DMS153 (cell line): ENCODE data around the gene KDM4C.

Experiments used
- DNase-seq: peaks from one replicate; lab custom pipeline; 2025; lab: John Stamatoyannopoulos, UW

The KDM4C gene

GRCh38 chr9:7143645-7144200, 385.9 kb downstream of the KDM4C start:
- DNase-seq: no peak

DNA sequence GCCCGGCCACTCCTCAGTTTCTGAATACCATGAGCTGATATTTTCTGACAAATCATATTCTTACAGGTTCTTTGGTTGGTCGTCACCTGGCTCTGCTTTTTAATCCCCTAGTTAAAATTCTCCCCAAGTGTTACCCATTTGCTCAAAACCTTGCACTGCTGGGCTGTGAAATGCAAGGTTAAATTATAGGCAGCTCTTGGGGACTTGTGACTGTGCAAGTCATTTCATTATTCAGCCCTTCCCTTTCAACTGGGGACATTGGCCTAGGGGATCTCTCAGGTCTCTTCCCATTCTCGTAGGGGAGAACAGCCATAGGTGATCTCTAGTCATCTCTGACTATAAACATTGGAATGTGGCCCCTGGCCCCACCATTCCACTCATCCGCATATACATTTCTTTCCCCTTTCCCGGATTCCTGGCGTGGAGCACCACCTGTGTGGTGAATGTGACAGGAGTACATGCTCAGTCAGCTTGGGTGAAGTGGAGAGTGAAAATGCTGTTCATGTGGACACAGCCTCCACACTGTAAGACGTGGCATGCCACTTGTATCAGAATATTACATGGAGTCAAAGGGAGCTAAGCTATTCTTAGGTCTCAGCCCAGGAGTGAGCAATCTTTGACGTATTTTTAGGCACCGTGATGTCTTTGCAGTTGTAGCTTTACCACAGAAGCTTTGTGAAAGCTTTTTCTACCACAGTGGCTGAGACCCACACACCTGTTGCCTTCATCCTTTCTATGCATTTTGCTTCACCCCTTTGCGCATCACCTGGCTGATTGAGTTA, 386.7 kb downstream of the KDM4C start:
- no peak for DNase-seq

DNA sequence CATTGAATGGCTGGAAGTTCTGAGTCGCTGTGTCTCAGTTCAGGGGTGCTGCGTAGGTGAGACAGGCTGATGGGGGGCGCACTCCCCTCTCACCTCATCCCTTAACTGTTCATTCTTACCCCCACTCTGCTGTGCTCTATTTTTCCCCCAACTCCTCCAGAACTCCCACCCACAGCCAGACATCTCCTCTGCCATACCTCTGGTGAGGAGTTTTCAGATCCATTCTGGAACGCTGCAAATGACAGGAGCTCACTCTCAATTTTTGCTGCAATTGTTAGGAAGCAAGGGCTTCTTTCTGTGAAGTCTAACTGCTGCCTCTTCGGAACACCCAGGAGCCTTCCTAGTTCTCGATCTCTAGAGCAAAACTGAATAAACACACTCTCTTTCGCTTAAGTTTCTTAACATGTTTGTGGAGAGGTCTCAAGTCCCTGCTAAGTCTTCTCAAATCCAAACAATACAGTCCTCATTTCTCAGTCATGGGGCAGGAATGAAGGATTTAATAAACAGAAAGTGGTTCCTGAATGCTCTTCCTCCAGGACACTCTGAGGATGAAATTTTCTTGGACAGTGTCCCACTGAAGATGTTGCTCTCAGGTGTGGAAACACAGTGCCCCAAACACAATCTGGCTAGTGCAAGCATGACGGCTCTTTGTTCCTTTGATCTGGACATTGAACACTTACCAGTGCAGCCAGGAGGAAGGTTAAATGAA, 387.7 kb downstream of the KDM4C start:
- DNase-seq: no peak

GRCh38 chr9:7146582-7146981, 388.8 kb downstream of the KDM4C start:
- DNase-seq: no peak

- no peak for DNase-seq
Observed at GRCh38 chr9:7147121-7148090, 389.6 kb downstream of the KDM4C start.

DNA sequence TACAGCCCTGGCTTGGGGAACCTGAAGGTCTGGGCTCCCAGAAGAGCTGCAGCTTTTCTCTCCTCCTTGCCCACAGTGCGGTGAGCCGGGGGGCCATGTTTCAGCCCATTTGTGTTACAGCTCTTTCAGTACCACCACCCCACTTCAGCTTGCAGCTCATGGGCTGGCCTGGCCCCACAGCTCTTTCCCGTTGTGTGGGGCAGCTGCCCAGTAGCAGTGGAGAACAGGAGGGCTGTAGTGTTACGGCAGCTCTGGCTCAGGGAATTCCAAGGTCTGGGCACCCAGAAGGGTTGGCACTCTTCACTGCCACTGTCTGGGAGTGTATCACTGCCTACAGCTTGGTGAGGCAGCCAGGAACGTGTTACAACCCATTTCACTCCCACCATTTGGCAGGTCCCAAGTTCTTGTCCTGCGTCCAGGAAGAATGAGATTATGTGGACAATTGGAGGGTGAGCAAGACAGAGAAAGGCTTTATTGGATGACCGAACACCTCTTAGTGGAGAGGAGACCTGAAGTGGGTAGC, 390.5 kb downstream of the KDM4C start:
- DNase-seq: no peak

DNA sequence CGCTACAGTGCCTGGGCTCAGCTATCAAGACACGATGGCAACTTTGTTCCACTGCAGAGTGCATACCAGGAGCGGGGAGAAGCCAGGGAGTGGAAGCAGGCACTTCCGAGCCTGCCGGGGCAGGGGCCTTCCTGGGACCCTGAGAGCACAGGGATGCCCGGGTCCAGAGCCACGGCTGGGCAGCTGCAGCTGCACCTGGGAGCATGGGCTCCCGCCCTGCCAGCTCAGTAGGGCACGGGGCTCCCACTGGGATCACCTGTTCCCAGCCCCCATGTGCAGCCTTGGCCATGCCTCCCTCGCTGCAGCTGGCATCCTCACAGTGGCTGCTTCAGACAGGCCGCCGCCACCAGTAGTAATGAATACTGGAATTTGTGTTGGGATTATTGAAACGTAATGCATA, 391.5 kb downstream of the KDM4C start:
- no peak for DNase-seq

DNA sequence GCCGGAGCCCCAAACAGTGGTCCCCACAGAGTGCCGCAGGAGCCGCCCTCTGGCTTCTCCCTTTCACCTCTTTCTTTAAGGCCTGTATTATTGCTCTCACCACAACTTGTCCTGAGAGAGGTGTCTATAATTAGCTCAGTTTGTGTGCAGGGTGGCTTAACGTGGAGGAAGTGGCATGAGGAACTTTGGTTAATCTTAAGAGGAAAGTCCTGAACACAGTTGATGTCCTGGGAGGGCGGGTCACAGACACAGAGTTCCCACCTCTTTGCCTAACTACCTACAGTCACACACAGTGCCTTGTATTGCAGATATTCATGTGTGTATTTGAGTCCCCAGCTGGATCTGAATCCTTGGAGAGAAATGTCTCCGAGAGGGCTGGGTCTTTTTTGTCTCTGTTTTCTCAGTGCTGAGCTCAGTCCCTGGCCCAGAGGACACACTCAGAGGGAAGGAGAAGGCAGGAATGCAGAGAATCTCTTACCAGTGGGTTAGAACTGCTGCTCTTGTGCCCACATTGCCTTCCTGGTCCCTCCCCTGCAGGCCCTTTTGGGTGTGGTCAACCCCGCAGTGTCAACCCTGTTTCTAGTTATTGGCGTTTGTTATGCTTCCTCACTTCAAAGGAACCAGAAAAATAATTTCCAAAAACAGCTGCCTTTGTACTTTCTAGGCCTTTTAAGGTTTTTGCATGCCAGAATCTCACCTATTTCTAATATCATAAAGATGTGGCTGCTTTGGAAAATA, 392.5 kb downstream of the KDM4C start:
- DNase-seq: no peak

DNA sequence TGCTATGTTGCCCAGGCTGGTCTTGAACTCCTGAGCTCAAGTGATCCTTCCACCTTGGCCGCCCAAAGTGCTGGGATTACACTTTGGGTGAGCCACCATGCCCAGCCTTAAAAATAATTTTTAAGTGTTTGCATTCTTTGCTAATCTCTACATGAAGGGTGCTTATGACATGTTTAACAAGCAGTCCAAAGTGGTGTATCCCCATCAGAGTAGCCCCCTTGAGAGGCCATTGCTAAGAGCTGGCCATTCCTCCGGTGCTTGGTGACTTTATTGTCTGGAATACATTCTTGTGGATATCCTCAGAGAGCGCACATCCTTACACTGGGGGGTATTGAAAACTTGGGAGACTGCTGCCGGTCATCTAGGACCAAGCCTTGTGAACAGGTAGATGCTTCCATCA, 395.4 kb downstream of the KDM4C start:
- DNase-seq: no peak

DNA sequence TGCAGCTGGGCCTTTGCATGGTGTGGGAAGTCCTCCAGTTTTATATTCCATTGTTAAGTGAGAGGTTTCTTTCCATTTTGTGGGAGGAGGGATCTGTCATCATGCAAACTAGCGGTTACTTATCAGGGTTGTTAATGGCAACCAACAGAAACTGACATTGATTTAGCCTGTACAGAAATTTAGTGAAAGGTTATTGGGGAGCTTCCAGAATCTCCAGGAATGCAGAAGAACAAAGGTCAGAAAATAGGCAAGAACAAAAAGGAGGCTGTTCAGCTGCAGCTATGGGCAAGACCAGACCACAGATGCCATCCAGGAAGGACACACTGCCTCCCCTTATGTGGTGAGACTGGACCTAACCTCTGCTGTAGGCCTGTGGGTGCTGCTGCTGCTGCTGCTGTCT, 395.8 kb downstream of the KDM4C start:
- no peak for DNase-seq

DNA sequence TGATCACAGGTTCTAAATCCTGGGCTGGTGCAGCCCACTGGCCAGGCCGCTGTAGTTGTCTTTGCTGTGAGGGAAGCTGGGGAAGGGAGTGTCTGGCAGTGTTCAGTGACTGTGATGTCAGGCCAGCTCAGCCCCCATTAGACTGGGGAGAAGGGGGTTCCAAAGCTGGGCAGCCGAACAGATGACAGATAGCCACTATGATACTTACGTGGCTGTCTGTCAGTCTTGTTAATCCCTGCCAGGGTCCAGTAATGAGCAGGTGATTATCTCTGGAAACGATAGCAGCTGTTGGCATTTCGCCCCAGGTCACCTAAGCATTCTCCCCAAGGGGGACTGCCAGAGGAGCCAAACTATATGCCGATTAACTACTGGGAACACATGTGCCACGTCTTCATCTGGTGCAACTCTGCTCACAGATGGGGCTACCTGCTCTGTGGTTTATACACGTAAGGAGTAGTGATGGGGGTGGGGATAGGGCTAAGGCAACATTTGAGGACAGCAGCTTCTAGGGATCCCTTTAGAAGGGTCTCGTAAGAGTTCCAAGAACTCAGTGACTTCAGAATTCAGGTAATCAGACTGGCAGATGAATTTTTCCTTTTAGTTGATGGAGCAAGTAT, 396.3 kb downstream of the KDM4C start:
- DNase-seq: no peak

GRCh38 chr9:7154650-7155049, 396.9 kb downstream of the KDM4C start:
- DNase-seq: no peak

GRCh38 chr9:7161469-7161868, 403.7 kb downstream of the KDM4C start:
- DNase-seq: no peak

DNA sequence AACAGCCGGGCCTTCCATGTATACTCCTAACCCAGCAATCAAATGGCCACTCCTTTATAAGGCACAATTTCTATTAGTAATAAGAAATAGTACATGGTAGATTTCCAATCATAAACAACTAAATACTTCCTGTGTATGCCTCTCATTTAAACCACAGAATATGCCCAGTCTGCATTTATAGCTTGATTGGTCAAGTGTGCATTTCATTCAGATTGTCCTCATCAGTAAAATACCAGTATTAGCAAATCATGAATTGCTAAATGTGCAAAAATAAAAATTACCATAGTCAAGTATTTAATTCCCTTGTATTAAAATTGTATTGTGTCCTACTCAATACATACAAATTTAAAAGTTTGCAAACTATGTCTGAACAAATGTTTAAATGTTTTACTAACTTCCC, 406.2 kb downstream of the KDM4C start:
- no peak for DNase-seq

- DNase-seq: no peak
Observed at GRCh38 chr9:7164440-7165330, 406.9 kb downstream of the KDM4C start.

- no peak for DNase-seq
Observed at GRCh38 chr9:7165331-7165975, 407.7 kb downstream of the KDM4C start.

- DNase-seq: no peak
Observed at GRCh38 chr9:7166074-7166473, 408.3 kb downstream of the KDM4C start.

DNA sequence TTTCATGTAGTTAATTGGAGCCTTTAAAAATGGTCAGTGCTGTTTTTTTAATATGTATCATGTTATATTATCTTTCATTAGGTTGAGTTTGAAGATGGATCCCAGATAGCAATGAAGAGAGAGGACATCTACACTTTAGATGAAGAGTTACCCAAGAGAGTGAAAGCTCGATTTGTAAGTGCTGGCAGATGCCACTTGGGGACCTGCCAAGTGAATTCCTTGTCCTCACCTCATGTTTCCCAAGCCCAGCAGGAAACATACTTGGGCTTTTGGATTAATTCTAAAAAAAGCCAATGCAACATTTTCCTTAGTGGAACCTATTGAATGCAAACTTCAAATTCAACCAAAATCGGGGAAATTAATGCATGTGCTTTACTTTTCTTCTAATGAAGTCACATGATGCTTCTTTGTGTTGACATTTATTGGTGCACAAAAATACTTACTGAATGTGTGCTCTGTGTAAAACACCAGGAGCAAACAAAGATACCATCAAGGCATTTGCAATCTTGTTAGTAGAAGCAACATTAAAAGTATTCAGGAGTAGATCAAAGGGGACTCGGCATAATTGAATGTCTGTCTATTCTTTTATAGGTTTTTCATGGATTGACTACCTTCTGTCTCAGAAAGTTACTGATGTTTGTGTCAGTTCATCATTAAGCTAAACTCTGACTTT, 412.1 kb downstream of the KDM4C start:
- no peak for DNase-seq
